Activated gamma-delta T cell (primary cell): Measurements from ENCODE around the gene ZNHIT1.

ENCODE experiments used
- DNase-seq: peaks from one replicate; lab custom pipeline; 2025; lab: John Stamatoyannopoulos, UW

The ZNHIT1 gene

DNA sequence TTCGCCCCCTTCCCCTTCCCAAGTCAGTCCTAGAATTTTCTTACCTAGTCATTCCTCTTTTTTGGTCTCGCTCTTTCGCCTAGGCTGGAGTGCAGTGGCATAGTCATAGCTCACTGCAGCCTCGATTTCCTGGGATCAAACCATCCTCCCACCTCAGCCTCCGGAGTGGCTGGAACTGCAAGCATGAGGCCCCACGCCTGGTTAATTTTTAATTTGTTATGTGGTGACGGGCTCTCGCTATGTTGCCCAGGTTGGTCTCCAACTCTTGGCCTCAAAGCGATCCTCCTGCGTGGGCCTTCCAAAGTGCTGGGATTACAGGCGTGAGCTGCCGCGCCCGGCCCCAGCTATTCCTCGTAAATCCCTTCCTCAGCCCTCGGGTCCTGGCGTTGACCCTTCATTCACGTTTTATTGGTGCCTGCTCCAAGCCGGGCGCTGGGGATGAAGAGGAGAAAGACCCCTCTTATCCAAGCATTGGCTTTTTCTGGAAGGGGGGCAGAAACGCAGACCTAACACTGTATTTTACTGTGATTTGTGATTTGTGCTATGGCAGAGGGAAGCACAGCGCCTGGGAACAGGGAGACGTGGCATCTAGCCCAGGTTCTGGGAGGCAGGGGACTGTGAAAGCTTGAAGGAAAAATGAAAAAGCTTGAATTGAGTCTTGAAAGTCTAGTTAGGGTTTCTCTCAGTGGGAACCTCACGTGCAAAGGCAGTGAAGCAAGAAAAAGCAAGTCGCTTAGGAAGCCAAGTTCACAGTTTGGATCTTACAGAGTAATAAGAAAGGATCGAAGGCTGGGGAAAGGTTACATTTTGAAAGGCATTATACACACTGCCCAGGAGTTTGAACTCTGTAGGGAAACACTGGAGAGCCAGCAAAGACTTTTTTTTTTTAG lies 516 bp downstream of the ZNHIT1 start:
- no peak for DNase-seq

DNA sequence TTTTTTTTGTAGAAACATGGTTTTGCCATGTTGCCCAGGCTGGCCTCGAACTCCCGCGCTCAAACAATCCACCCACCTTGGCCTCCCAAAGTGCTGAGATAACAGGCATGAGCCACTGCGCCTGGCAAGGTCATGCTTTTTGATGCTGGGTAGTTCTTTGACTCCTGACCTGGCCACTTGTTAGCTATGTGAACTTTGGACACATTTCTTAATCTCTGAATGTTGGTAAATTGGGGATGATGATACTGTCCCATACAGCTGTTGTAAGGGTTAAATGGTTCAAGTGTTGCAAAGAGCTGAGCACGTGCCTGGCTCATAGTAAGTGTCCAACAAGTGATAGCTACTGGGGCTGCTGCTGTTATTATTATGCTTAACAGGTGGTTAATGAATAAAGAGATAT lies 2.3 kb downstream of the ZNHIT1 start:
- no peak for DNase-seq

DNA sequence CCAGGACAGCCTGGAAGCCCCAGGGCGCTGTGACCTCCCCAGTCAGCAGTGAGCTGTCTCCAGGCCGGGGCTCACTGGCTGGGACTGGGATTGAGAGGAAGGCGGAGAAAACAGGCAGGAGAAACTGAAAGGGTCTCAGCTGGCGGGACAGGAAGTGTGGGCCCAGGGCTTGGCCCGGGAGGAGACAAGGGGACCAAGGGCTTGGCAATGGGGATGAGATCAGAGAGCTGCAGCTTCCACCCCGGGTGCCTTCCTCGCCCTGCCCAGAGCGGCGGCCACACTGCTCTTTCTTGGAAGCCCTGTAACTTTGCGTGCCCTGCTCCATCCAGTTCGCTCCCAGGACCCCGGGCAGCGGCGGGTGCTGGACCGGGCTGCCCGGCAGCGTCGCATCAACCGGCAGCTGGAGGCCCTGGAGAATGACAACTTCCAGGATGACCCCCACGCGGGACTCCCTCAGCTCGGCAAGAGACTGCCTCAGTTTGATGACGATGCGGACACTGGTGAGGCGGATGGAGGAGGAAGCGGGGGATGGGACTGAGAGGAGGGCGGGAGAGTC lies 4.4 kb downstream of the ZNHIT1 start:
- DNase-seq = no peak

DNA sequence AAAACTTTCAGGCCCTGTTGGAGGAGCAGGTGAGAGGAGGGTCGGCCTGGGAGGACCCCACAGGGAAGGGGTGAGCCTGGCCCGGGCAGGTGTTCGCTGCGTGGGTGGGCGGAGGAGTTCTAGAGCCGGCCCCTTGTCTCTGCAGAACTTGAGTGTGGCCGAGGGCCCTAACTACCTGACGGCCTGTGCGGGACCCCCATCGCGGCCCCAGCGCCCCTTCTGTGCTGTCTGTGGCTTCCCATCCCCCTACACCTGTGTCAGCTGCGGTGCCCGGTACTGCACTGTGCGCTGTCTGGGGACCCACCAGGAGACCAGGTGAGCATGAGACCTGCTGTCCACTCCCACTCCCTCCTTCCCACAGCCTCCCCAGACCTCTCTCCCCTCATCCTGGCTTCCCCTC lies 5.6 kb downstream of the ZNHIT1 start:
- no peak for DNase-seq

DNA sequence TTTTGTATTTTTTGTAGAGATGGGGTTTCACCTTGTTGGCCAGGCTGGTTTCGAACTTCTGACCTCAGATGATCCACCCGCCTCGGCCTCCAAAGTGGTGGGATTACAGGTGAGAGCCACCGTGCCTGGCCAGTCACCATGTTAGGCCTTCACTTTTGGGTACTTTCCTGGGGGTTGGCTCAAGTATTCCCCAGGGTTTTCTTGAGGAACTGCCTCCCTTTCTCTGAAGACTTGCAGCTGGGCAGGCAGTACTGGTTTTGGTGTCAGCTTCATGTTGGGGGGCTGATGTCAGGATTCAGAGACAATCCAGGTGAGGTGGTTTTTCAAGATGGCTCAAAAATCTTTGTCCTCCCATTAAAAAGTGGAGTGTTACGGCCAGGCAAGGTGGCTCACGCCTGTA lies 7.7 kb downstream of the ZNHIT1 start:
- DNase-seq = no peak

DNA sequence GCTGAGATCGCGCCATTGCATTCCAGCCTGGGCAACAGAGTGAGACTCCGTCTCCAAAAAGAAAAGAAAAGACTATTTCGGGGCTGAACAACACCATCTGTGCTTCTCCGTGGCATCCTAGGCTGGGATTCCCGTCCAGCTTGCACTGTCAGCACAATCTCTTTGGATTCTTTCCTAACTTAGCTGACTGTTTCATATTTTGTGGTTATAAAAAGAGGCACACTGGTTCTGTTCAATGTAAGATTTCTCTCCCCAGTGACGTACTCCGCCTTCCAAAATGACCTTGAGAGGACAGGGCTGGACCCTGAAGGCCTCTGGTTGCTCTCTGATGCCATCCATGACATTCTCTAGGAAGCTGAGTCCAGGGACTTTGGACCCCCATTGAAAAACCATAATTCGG lies 8.8 kb downstream of the ZNHIT1 start:
- DNase-seq = no peak

DNA sequence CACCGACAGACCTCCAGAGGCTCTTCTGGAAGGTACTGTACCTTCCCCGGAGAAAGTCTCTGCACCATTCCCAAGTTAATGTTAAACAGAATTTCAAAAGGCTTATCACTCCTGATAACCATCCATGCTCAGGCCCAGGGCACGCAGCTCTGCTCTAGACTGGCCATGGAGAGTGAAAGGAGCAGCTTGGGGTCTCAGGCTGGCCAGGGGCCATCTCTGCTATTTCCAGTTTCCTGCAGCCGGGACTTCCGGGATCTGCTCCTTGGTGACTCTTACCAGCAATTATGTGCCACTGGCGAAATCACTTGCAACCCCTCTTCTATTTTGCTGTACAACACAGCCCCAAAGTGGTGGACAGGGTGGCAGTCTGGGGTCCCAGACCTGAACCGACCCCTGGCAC lies 13.7 kb downstream of the ZNHIT1 start:
- DNase-seq = no peak

DNA sequence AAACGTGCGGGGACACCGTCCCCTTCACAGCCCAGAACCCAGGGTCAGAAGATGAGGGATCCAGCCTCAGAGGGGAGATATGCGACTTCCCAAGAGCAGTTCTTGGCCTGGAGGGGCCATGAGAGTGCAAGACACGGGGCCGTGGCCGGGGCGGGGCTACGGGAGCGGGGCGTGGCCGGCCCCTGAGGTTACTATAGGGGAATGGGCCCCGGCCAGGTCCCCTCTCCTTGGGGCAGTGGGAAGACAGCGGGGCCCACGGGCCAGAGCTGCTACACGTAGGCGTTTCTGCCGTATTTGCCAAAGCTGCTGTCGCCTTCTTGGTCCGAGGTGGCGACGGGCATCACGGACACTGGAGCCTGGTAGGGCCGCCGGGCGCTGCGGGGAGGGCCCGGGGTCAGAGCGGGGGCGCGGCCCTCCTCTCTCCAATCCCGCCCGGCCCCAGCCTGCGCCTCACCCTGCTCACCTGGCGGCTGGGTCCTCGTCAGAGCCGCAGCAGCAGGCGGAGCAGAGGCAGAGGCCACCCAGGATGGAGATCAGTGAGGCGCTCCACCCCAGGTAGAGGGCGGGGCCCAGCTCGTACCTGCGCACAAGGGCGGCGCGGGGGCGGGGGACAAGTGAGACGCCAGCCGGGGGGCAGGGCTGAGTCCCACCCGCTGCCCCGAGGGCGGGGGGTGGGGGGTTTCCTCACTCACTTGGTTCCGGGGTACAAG lies 14.3 kb downstream of the ZNHIT1 start:
- DNase-seq = no peak

DNA sequence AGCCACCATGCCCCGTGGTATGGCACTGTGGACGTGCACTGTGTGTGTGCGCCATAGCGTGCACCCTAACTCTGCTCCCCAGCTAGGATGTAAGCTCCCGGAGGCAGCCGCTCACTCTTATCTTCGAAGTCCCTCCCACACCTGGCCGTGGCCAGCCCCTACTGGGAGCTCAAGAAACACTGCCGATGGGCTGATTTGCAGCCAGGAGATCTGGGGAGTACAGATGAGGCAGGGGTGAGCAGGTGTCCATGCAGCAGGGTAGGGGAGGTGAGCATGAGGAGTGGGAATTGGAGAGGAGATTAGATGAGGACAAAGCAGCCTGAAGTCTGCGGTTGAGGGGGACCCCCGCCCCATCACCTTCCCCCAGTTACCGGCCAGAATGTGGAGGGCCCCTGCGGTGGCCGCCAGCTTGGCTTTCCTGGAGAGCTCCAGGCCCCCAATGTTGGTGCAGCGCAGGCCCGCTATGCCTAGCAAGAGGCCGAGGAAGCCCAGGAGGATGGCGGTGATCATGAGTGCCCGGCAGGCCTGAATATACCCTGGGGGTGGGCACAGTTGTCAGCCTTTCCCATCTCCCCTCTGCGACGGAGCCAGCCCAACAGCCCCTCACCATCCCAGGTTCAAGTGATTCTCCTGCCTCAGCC lies 16.1 kb downstream of the ZNHIT1 start:
- no peak for DNase-seq

DNA sequence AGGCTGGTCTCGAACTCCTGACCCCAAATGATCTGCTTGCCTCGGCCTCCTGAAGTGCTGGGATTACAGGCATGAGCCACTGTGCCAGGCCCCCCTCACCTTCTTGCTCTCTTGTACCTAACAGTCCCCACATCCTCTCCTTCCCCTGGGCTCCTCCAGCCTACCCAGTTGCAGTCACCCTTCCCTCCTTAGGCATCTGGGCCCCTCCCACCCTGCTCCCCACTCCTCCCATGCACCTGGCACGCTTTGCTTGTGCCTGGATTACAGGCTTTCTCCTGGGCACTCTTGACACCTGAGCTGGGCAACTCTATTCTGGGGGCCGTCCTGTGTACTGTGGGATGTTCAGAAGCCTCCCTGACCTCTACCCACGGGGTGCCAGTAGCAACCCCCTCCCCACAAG lies 16.7 kb downstream of the ZNHIT1 start:
- DNase-seq = no peak

DNA sequence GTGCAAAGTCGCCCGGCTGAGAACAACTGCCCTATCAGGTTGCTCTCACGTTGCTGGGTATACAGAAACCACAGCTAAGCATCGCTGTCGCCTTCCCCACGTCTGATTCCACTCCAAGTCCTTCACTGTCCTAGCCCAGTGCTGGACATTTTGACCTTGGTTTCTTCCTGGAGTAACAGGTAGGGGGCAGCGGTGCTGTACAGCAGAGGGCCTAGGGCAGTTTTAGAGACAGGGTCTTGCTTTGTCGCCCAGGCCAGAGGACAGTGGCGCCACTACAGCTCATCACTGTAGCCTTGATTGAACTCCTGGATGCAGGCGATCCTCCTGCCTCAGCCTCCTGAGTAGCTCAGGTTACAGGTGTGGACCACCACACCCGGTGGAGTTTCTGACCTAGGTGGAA lies 17.1 kb downstream of the ZNHIT1 start:
- no peak for DNase-seq

DNA sequence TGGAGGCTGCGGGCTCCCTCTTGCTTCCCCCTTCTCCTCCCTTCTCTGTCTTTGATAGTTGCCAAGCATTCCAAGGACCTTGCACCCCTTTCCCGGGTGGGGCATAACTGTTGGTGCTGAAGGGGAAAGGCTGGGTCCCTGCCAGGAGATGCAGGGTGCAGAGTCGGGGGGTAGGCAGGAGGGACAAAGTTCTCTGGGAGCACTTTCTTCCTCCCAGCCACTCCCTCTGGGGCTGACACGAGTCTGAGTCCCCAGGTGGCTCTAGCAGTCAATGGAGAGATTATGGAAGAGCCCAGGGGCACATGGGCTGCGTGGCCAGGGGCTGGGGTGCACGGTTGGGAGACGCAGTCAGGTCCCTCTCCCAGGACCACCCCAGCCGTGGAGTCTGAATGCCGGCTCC lies 17.6 kb downstream of the ZNHIT1 start:
- DNase-seq = no peak

DNA sequence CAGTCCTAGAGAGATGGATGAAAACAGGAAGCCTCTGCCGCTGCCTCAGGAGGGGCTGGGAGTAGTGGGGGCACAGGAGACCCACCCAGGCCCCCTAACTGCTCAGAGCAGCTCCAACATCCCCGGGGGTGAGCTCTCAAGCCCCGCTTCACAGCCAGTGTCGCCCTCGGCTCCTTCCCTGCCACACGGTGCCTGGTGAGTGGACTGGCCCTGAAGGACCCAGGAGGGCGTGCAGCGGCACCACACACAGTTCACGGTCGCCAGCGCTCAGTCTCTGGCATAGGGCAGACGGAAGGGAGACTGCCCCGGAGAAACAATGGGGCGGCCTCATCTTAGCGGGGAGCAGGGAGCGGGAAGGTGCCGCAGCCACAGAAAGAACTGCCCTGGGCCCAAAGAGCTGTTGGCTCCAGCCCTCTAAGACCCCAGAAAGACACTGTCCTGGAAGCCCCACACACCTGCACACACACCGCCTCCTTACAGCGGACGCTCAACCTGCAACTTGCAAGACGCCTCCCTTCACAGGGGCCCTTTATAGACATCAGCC lies 18.4 kb downstream of the ZNHIT1 start:
- no peak for DNase-seq

DNA sequence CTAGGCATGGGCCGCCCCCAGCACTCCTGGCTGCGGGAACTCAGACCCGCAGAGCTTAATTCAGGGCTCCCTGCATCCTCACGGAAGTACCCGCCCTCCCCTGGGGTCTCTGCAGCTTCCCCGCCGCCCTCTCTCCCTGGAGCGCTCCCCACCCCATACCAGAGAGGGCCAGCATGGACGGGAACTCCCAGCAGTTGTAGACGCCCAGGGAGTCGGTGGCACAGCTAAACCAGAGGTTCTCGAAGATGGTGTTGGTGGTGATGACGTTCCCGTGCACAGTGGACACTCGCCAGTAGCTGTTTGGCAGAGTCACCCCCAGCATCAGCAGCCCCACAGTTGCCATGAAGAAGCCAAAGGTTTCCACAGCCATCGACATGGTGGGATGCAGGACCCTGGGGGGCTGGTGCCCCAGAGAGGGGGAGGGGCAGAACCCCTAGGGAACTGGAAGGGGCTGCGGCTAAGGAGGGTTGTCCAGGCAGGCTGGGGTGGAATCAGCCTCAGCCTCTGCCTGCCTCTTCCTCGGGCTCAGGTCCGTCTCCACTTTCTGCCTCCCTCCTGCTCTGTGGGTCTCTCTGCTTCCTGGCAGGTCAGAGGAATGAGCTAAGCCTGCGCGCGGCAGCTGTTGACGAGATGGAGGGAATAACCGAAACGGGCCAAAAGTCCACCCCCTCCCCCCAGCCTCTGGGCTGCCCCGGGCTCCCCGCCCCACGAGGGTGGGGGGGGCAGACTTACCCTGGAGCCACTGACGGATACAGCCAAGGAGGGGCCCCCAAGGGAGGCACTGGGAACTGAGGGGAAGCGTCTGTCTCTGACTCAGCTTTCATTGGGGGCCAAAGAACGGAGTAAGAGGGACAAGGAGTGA lies 19.5 kb downstream of the ZNHIT1 start, which contains the start of gene CLDN15:
Gene CLDN15, minus strand, starts transcription at position 597 of the 862 bp plus-strand sequence. Its CDS starts 221 bp downstream, at position 376.
- no peak for DNase-seq

DNA sequence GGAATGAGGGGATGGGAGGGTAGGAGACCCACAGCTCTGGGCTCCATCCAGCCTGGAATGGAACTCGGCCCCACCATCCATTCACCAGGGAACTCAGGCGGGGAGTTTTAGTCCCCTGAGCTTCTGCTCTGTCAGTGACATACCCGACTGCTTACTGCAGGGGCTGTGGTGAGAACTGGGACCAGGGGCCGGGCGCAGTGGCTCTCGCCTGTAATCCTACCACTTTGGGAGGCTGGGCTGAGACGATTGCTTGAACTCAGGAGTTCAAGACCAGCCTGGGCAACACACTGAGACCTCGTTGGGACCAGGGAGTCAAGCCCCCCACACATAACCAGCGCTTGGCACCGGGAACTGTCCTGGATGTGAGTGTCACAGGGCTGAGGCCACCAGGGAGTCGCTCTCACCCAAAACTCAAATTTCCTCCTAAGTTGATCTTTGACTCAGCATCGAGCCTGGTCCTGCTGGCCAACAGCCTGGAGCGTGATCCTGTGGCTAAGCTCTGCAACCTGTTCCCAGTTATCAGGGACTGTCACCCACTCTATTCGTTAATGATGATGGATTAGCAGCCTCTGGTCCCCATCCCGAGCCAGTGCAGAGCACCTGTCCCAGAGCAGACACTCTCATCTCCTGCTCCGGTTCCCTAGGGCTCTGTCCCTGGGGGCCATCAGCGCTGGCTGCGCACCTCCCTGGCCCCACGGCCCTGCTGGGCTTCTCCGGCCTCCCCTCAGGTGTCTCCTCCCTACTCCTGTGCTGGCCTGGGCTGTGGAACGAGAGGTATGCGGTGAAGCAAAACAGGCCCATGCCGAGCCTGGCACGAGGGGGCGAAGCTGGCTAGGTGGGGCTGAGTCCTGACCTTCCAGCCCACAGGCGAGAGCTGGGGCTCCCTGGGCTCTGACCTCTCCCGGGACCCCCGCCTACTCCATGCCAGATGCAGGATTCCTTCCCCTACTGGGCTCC lies 20.5 kb downstream of the ZNHIT1 start:
- no peak for DNase-seq

DNA sequence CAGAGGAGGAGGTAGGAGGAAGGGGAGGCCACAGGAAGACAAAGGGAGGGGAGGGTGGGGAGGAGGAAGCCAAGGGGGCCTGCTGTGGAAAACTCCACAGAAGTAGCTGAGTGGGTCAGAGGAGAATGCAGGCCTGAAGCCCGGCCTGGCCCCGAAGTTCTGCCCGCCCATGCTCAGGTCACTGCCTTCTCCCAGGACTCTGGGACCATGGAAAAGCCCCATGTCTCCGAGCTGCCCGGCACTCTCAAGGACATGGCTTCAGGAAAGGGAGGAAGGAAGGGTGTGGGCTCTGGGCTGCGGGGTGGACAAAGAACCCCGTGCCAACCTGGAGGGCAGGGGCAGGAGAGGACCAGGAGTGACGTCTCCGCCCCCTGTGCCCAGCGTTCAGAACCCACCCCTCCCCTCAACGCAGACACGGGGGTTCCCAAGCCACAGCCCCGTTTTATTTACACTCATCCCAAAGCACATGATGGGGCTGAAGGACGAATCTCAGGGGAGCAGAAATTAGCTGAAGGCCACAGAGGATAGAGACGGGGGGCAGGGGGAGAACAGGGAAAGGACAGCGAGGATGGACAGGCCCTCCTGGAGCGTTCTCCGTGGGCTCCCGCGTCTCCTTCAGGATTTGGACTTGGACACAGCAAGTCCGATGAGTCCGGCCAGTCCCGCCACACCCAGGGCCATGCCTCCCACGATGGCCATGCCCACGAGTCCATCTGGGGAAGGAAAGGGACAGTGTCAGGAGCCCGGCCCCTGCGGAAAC lies 21.4 kb downstream of the ZNHIT1 start:
- no peak for DNase-seq

DNA sequence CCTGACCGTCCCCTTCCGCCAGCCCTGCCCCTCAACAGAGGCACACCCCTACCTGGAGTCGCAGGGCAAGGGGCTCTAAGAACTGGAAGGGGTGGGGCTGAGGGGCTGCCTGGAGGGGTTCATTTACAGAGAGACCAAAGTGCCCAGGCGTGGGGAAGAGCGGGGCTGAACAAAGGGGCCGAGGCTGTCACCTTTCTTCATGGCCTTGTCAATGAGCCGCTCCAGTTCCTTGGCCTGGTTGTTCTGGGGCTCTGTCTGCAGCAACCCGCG lies 21.9 kb downstream of the ZNHIT1 start:
- no peak for DNase-seq

DNA sequence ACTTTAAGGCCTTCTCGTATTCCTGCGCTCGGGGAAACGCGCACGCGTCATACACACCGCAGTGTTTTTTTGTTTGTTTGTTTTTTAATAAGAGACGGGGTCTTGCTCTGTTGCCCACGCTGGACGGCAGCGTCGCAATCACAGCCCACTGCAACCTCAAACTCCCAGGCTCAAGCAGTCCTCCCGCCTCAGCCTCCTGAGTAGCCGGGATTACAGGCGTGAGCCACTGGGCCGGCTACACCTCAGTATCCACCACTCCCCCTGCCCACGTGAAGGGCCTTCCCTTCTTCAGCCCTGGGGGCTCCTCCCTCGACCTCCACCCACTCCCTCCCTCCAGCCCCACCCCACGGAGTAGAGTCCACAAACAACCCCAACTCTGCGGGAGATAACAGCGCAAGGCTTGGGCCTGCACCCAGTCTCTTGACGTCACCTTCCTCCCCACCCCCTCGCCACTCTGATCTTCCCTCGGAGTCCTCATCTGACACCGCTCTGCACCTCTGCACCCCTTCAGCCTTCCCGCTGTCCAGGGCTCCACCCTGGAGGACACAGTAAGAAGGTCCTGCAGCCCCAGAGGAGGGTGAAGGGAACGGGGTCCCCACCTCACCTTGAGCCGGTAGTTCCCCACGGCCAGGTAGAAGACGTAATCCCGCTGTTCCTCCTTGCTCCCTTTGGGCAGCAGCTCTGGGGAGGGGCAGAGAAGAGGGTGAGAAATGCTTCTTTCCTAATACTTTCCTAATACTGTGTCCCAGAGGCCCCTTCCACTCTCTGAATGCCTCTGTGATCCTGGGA lies 22.5 kb downstream of the ZNHIT1 start:
- DNase-seq = no peak

DNA sequence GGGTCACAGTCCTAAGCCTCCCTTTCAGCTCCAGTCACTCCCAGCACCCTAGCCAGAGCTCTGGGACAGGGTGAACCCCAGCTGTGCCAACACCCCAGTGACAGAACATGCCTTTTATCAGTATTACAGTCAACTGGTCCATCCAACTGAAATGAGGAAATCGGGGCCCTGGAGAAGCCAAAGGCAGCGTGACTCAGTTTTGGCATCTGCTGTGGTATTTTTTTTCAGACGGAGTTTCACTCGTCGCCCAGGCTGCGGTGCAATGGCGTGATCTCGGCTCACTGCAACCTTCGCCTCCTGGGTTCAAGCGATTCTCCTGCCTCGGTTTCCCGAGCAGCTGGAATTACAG lies 23.0 kb downstream of the ZNHIT1 start:
- DNase-seq = no peak
